GM10266 (cell line): Measurements from ENCODE around the gene EXOC3.
"Not testable (repeated sequence)": the region's sequence is repeated elsewhere in the genome, so short reads cannot be mapped to it uniquely, and the experiment has no call there.

ENCODE experiments used
- DNase-seq: peaks from one replicate; pipeline ENCODE4 v3.0.0; 2012; ENCODE audit errors: extremely low spot score
- TF ChIP-seq, protein P1 (sequence below): IDR thresholded peaks from 2 replicates; pipeline ENCODE4 v1.5.1; 2012; ENCODE audit warnings: mild to moderate bottlenecking, low read depth; ENCODE audit not compliant: control insufficient read depth, insufficient read depth; ENCODE audit errors: missing control alignments

Gene EXOC3

DNA sequence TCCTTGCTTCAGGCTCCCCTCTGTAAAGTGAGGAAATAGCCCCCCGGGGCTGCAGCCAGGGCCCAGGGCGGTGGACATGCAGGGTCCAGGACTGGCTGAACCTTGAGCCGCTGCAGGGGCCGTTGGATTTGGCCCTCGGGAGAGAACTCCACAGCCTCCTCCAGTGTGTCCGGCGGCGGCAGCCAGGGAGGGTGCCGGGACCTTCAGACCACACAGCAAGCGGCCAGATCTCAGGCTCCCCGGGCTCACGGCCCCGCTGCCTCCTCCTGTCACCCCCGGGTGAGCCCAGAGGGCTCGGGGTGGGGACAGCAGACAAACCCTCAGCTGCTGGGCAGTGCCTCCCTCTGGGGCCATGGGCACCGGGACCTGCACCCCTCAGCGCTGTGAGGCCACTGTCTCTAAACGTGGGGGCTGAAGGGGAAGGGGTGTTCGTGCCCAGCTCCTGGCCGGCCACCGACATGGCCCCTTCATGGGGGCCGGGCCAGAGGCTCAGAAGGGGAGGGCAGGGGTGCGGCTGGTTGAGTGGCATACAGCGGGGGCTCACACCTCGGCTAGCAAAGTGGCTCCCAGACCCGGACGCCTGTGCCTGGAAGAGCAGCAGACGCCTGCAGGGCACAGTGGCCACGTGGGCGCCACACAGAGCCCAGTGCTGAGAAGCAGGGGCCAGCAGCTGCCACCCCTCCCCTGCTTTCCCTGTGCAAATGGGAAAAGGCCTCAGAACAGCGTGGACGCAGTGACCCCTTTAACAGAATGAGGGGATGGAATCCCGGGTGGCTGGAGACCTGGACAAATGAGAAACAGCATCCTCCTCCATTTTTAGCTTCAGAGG, 61.6 kb downstream of the EXOC3 start:
- DNase-seq: no peak
- TF ChIP-seq, protein P1, sequence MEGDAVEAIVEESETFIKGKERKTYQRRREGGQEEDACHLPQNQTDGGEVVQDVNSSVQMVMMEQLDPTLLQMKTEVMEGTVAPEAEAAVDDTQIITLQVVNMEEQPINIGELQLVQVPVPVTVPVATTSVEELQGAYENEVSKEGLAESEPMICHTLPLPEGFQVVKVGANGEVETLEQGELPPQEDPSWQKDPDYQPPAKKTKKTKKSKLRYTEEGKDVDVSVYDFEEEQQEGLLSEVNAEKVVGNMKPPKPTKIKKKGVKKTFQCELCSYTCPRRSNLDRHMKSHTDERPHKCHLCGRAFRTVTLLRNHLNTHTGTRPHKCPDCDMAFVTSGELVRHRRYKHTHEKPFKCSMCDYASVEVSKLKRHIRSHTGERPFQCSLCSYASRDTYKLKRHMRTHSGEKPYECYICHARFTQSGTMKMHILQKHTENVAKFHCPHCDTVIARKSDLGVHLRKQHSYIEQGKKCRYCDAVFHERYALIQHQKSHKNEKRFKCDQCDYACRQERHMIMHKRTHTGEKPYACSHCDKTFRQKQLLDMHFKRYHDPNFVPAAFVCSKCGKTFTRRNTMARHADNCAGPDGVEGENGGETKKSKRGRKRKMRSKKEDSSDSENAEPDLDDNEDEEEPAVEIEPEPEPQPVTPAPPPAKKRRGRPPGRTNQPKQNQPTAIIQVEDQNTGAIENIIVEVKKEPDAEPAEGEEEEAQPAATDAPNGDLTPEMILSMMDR: no peak

DNA sequence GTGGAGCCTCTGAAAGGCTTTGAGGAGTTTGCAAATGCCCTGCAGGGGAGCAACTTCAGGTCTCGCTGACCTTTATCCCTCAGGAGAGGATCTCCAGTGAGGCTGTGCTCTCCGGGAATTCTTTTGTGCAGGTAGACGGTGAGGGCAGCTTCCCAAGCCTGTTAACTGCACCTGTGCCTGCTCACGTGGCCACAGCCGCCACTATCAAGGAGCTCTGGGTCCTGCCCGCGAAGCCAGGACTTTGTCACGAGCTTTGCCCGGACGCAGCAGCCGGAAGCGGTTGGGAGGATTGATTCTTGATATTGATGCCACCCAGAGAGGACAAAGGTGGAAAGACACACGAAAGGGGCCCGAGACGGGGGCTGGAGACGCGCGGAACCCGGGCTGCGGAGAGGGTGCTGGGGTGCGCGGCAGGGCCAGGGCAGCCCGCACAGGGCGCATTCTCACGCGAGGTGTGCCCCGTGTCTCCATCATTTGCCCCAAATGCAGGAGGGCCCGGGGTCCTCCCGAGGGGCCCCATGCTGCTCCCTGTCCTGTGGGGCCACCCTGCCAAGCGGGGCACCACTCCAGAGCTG, 63.1 kb downstream of the EXOC3 start:
- TF ChIP-seq, protein P1: no peak
- no peak for DNase-seq

DNA sequence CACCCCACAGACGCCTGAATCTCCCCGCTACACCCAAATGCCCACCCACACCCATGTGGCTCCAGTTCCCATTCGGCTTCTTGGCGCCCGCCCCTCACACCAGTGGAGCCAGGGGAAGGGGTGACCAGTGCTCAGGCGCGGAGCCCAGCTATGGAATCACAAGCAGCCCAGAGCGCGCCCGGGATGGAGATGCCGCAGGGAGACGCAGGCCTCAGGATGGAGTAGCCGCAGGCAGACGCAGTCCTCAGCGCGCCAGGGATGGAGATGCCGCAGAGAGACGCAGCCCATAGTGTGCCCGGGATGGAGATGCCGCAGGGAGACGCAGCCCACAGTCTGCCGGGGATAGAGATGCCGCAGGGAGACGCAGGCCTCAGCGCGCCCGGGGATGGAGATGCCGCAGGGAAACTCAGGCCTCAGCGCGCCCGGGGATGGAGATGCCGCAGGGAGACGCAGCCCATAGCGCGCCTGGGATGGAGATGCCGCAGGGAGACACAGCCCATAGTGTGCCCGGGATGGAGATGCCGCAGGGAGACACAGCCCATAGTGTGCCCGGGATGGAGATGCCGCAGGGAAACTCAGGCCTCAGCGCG, 65.1 kb downstream of the EXOC3 start:
- not testable (repeated sequence) for DNase-seq

DNA sequence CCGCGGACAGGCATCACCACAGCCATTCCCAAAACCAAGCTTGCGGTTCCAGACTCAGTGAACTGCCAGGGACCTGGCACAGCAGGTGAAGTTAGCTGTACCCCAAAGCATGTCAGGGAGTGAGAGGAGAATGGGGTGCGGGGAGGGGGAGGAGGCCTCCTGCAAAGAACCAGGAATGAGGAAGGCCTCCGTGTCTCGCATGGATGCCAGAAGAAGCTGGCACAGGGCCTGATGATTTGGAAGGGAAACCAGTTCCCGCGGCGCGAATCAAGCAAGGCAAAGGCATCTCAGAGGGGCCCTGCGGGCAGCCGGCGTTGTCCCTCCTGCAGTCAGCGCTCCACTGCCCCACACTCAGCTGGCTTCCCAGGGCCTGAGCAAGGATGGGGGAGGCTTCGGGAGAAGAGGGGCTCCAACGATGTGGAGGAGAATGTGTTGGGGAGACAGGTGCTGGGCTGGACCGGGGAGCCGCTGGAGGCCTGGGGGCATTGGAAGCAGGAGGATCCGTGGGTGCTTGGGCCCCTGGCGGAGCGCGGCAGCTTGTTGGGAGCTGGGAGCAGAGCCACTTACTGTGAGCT, 66.7 kb downstream of the EXOC3 start:
- TF ChIP-seq, protein P1: no peak
- DNase-seq: no peak

DNA sequence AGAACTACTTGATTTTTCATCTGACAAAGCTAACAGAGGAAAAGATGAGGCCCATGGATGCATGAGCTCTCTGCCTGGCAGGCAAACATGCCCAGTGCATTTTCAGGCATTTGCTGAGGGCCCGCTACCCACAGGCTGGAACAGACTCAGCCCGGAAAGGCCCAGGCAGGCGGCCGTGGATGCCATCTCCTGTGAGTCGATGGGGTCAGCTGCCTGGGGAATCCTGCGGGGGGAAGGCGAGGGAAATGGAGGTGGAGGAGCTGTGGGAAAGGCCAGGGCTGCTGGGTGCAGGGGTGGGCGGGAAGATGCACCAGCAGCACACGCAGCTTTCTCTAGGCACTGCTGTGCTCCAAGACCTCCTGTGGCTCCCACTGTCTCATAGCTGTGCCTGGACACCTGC, 67.5 kb downstream of the EXOC3 start:
- TF ChIP-seq, protein P1: no peak
- DNase-seq: no peak

DNA sequence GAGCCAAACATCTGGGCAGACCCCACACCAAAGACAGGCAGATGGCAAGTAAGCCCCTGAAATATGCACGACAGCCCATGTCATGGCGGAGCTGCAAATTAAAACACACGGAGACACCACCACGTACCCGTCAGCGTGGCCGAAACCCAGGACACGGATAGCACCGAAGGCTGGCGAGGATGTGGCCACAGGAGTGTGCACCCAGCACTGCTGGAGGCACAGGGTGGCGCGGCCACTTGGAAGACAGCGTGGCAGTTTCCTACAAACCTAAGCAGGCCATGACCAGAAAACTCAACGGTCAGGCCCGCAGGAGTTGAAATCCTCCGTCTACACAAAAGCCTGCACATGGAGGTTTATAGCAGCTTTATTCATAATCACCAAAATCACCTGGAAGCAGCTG, 68.5 kb downstream of the EXOC3 start:
- TF ChIP-seq, protein P1: no peak
- DNase-seq: no peak

DNA sequence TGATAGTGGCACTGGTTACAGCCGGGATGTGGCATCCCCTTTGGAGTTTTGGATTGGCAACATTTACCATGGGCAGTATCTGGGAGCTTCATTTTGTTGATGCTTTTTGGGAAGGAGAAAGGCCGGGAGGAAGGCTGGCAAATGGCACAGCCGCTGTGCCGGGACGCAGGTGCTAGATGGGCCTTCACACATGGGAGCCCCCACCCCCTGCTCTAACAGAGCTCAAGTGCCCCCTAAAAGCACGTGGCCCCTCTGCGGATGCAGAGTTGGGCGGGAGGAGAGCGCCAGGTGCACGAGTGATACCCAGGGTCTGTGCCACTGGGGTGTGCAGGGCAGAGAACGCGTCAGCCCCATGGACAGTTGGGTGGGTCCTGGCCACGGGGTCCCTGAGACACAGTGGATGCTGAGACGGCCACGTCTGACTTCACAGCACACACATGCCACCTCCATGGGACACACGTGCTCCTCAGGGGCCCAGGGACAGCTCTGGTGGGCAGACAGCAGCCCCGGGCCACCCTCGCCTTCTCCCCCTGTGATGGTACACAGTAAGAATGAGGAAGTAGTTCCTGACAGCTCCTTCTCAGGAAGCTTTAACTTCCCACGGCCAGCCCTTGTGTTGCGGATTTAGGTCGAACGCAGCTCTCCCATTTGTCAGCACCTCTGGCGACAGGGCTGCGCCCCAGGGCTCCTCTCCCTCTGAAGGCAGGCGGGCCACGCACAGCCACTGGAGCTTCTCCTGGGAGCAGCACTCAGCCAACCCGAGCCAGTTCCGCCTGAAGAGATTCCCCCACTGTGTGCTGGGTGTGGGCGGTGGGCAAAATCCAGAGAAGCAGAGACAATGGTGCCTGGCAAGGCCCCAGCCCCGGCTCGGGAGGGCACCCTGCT, 70.5 kb downstream of the EXOC3 start:
- DNase-seq: no peak
- TF ChIP-seq, protein P1: no peak
